GM19395 (cell line): Measurements from ENCODE around the gene COL4A3.

Experiments used
- ATAC-seq: cut with Tn5 transposase; IDR thresholded peaks from one replicate; pipeline ENCODE4 v1.9.1; 2021; ENCODE audit warnings: mild to moderate bottlenecking, moderate library complexity; ENCODE audit not compliant: unreplicated experiment

The COL4A3 gene

GRCh38 chr2:227337442-227337841, 173.0 kb downstream of the COL4A3 start:
- no peak for ATAC-seq

- no peak for ATAC-seq
Measured at GRCh38 chr2:227339098-227339599, 174.7 kb downstream of the COL4A3 start.

GRCh38 chr2:227340106-227340505, 175.7 kb downstream of the COL4A3 start:
- no peak for ATAC-seq

DNA sequence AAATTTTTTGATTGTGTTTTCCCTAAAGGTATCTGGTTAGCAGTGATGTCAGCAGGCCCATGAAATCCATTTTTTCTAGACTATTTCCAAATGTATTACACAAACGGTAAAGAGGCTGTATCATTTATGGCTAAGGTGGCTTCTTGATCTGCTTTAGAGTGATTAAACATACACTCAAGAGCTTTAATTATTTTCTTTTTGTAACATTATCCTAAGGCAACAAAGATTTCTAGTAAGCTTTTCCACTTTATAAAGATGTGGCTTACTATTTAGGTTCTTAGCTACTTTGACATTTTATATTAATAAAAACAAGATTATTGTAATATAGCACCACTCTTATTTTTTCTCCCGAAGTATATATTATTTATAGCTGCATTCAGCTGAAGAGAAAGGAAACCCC, 177.1 kb downstream of the COL4A3 start:
- no peak for ATAC-seq

GRCh38 chr2:227344231-227344630, 179.8 kb downstream of the COL4A3 start:
- ATAC-seq, result no peak

- no peak for ATAC-seq
Measured at GRCh38 chr2:227347117-227347516, 182.7 kb downstream of the COL4A3 start.

DNA sequence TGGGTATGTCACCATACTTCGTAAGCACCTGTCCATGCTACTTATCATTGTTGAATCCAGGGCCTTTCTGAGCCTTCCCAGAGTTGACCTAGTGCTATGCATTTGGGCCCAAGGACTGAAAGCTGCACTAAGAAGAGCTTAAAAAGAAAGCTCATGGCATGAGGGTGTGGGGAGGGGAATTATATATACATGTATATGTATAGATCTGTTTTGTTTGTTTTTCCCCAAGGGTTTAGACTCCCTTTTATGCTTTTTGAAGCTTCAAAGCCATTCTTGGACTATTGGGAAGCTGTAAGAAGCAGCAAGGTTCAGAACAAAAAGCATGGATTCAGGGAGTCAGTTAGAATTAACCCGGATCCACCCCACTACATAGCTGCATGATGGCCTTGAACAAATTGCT, 183.9 kb downstream of the COL4A3 start:
- no peak for ATAC-seq

DNA sequence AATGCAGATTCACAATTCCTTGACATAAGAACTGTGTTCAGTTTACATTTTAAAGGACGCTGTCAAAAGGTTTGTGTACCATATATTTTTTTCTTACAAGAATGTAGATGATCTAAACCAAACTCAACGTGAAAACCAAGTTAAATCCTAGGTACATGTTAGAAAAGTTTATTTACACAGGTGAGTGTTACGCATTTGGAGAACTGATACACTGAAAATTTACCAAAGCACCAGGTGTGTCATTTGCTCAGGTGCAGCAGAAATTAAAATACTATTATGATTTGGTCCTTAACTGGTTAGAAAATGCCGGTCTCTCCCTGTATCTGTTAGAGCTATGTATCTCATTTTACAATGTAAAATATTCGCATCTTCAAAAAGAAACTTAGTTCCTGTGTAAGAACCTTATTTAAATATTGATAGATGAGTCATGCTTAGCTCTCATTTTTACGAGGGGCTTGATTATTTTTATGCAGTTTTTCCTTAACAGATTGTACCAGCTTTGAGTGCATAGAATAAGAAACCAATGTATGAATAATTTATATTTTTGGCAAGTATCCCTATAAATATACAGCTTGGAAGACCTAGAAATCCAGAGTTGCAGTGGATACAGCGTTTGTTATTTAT, 185.7 kb downstream of the COL4A3 start:
- no peak for ATAC-seq

DNA sequence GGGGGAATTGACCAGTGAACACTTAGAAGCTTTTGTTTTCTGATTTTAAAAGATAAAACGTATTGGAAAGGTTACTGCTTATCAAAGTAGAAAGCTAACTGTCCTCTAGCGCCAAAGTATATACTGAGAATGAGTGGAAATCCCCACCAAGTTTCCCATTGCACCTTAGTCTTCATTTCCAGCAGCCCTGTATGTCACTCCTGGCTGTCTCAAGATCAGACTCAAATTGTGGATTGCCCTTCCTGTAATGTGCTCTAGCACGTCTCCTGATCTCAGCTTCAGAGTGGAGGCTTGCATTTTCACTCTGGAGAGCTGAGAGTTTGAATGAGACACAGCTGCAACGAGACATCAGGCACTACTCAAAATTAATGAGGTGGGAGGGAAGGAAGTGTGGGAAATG, 187.2 kb downstream of the COL4A3 start:
- no peak for ATAC-seq

DNA sequence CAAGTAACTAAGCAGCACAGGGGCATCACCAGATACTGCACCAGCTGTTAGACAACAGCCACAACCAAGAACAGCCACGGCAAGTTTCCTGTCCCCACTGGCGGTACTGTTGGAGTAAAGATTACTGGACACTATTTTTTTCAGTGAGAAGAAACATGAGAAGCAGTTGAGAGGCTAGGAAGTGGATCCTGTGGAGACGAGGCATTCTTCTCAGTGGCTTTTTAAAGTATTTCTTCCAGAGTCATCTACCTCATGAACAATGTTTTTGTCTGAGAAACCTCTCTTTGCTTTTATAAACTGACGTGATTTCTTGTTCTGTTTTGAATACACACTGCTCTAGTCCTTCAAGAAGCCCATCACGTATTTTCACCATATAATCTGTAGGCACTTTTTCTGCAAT, 195.9 kb downstream of the COL4A3 start:
- ATAC-seq, result no peak

DNA sequence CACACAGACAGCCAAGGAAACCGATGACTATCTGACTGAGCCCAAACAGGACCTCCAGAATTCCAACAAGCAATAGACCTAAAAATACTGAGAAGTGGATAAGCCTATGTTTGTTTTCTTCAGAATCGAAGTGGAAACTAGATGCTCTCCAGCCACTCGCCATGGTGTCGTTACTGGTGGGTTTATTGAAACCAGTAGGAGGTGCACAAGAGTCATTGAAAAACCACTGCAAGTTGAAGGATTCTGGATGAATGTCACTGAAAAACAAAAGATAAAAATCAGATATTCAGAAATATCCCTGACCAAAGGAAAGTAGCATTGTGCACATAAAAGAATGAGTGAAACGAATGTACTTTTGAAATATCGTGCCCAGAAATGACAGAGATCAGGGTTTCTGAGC, 199.3 kb downstream of the COL4A3 start:
- ATAC-seq, result no peak
